Activated CD4-positive, alpha-beta T cell treated with anti-CD3 and anti-CD28 coated beads, Interleukin-2, amount 50 U/mL, for 1 hour (primary cell): ENCODE data around the gene AWAT2.

ENCODE experiments used
- DNase-seq: peaks from one replicate; pipeline ENCODE4 v3.0.0-alpha.2; 2020

AWAT2 gene

GRCh38 chrX:69995362-69996112 is 54.2 kb downstream of the AWAT2 start:
- DNase-seq: no peak

DNA sequence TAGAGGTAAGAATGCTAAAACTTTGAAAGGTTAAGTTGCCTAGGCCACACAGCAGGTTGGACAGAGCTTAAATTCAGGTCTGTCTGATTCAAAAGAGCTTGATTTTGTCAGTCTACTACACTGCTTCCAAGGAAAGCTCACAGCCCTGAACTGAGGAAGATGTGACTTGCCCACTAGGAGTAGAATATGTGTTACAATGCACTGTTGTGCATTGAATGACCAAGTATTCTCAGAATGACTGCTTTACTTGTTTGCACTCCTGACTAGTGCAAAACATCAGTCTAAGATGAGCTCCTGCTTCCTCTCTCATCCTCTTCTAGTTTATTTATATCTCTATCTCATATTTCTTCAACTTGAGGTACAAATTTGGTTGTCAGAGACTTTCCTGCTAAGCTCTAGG is 56.2 kb downstream of the AWAT2 start:
- no peak for DNase-seq

DNA sequence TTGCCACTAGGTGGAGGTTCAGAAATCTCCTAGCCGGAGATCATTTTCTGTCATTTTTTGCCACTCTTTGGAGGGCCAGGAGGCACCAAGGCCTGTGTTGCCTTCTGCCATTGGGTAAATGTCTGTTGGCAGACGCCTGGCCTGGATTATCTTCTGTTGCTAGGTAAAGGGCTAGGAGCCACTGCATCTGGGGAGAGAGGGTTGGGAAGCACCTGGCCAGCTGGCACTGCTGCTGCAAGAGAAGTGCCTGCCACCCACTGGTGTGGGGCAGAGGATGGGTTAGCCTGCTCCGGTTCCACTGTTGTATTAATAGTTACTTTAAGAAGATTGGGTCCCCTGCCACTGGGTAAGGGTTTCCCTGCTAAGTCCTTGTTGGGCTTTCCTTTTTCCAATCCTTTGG is 58.1 kb downstream of the AWAT2 start:
- DNase-seq: no peak
